IPS-15b (cell line): Measurements from ENCODE around the gene ASAP2.

ENCODE experiments used
- H3K27me3 ChIP-seq: one replicate; pipeline ENCODE4 v1.6.1; 2013; ENCODE audit warnings: low read length; ENCODE audit not compliant: control insufficient read depth, insufficient read depth
- H3K36me3 ChIP-seq: one replicate; pipeline ENCODE4 v1.6.1; 2013; ENCODE audit warnings: low read length; ENCODE audit not compliant: control insufficient read depth, insufficient read depth
- H3K4me1 ChIP-seq: one replicate; pipeline ENCODE4 v1.6.1; 2013; ENCODE audit warnings: mild to moderate bottlenecking, low read length; ENCODE audit not compliant: control insufficient read depth, insufficient read depth
- H3K4me3 ChIP-seq: one replicate; pipeline ENCODE4 v1.5.1; 2013; ENCODE audit warnings: low read depth, low read length
- H3K9ac ChIP-seq: one replicate; pipeline ENCODE4 v1.6.1; 2013; ENCODE audit warnings: low read depth, mild to moderate bottlenecking, low read length
- H3K9me3 ChIP-seq: one replicate; pipeline ENCODE4 v1.6.1; 2013; ENCODE audit warnings: mild to moderate bottlenecking, low read length; ENCODE audit not compliant: control insufficient read depth, insufficient read depth

ASAP2 gene

DNA sequence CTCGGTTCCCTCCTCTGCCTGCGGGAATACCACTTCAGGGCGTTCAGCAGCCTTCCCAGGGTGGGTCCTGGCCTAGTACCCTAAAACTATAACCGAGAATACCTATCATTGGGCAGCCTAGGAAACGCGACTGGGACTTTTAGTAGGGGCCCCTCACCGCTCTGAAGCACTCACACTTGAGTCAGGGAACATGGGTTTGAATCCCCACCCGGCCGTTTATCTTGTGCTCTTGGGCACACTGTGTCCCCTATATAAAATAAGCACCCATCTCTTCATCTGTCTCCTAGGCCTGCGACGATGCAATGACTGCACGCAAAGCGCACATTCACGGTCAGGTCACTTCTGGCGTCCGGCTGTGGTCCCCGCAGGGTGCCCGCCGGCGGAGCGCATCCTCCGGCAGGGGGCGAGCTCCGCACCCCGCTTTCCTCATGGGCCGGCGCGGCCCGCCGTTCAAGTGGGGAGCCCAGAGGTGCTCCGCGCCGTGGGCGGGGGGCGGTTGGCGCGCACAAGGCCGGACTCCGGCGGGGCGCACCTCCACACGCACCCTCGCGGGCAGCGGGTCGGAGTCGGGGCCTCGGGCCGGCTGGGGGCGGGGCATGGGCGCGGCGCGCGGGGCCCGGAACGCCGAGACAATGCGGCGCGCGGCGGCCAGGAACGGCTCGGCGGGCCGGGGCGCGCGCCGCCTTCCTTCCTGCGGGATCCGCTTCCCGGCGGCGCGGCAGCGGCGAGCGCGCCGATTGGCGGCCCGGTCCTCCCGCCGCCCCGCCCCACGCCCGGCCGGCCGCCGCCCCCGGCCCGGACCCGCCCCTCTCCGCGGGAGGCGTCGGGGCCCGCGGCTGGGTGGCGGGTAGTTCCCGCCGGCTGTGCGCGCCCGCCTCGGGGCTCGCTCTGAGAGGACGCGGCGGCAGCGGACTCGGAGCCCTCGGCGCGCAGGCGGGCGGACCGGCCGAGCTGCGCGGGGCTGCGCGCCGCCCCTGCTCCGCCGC lies at the start of gene ASAP2:
Gene ASAP2, plus strand, starts transcription at position 850 of the 986 bp plus-strand sequence. CDS start 293 bp downstream, outside the sequence.
- H3K27me3 ChIP-seq = peaks cover 41% of the 10 kb centered on the region
- H3K36me3 ChIP-seq = no peaks in the 10 kb centered on the region
- H3K9ac ChIP-seq = no peak within 1 kb of the TSS
- H3K9me3 ChIP-seq = no peaks in the 10 kb centered on the region
- peak within 1 kb of the TSS; percentile 63 for H3K4me3 ChIP-seq
- no peaks in the 10 kb centered on the region for H3K4me1 ChIP-seq

GRCh38 chr2:9158786-9159779 lies 47.5 kb upstream of the ASAP2 start:
- Histone ChIP-seq H3K9me3 (no peaks in the 10 kb centered on the region), H3K27me3 (no peaks in the 10 kb centered on the region), H3K36me3 (no peaks in the 10 kb centered on the region), H3K9ac (no peak overlapping the region), H3K4me3 (no peak overlapping the region), H3K4me1 (no peaks in the 10 kb centered on the region)

DNA sequence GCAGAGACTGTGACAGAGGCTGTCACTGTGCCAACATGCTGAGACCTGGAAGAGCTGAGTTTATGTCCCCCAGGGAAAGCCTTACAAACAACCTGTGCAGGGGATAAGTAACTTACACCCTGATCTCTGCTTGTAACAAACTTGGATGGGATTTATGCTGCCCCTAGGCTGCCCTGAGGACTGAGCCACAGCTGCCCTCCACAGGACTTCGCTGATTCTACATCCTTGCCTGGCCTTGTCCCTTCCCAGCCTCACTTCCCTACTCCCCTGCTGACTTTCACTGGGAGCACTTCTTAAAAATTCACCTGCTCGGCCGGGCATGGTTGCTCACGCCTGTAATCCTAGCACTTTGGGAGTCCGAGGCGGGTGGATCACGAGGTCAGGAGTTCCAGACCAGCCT lies 45.9 kb upstream of the ASAP2 start:
- Histone ChIP-seq H3K9ac (no peak overlapping the region), H3K36me3 (no peaks in the 10 kb centered on the region), H3K4me1 (no peaks in the 10 kb centered on the region), H3K4me3 (no peak overlapping the region), H3K27me3 (no peaks in the 10 kb centered on the region), H3K9me3 (no peaks in the 10 kb centered on the region)

- Histone ChIP-seq H3K36me3 (no peaks in the 10 kb centered on the region), H3K9ac (no peak overlapping the region), H3K4me3 (no peak overlapping the region), H3K9me3 (no peaks in the 10 kb centered on the region), H3K4me1 (no peaks in the 10 kb centered on the region), H3K27me3 (no peaks in the 10 kb centered on the region)
Measured at GRCh38 chr2:9162841-9163240, 43.8 kb upstream of the ASAP2 start.

DNA sequence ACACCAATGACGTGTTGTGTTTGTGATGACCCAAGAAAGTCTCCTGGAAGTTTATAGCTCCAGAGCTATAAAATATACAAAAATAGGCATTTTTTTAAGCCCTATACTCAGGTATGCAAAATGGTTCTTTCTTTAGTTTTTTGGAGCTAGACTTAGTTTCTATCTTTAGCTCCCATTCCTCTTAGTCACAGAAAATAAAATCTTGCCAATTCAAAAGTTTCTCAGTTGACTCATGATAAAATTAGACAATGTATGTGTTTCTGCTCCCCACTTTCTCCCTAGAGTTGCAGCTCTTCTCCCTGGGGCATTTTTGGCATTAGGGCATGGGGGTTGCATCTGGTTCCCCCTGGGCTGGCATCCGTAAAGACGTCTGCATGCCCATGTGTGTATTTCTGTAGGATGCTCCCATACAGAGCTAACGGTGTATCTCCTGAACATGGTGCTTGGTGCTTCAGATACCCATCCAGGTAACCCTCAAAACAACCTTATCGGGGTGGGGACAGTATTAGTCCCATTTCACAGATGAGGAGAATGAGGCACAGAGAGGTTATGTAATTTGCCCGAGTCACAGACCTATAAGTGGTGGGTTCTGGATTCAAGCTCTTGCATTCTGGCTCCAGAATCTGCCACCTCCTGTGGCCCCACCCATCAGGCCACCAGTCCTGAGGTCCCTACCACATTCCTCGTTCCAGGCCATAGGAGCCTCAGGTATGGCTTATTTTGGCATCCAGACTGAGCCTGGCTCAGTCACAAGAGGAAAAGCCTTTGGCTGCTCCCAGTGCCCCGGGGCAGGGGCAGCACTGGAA lies 43.1 kb upstream of the ASAP2 start:
- Histone ChIP-seq H3K4me3 (no peak overlapping the region), H3K9ac (no peak overlapping the region), H3K36me3 (no peaks in the 10 kb centered on the region), H3K27me3 (no peaks in the 10 kb centered on the region), H3K4me1 (no peaks in the 10 kb centered on the region), H3K9me3 (no peaks in the 10 kb centered on the region)

DNA sequence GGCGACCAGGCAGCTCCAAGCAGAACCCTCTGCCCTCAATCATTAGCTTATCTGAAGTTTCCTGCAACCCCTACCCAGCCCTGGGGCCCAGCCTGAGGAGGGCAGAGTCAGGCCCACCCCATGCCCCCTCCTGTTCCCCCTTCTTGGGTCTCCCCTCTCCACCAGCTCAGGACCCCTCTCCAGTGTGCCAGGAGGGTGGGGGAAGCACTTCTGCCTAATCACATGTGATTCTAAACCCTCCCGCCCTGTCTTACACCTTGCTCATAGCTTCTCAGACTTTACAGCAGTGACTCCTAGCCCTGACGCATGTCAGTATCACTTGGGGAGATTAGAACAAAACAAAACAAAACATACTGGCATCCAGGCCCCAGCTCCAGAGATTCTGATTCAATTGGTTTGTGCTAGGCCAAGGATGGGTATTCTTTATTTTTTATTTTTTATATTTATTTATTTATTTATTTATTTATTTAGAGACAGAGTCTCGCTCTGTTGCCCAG lies 42.5 kb upstream of the ASAP2 start:
- H3K36me3 ChIP-seq = no peaks in the 10 kb centered on the region
- no peaks in the 10 kb centered on the region for H3K27me3 ChIP-seq
- H3K9me3 ChIP-seq = no peaks in the 10 kb centered on the region
- H3K9ac ChIP-seq = no peak overlapping the region
- no peaks in the 10 kb centered on the region for H3K4me1 ChIP-seq
- no peak overlapping the region for H3K4me3 ChIP-seq

DNA sequence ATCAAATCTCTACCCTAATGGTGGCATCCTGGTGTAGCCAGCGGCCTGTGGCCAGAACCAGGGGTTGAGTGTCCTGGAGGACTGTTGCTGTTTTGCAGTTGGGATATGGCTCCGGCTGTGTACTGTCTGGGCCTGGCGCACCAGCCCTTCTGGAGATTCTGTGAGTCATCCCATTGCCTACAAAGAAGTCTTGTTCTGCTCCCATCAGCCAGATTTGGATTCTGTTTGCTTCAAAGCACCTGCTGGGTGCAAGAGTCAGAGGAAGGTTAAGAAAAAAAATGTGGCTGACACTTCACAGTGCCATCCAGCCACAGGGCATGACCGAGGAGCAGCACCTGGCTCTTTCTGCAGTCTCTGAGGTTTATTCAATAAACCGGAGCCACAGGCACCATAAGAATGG lies 41.0 kb upstream of the ASAP2 start:
- no peaks in the 10 kb centered on the region for H3K36me3 ChIP-seq
- no peak overlapping the region for H3K4me3 ChIP-seq
- H3K9me3 ChIP-seq = no peaks in the 10 kb centered on the region
- H3K9ac ChIP-seq = no peak overlapping the region
- no peaks in the 10 kb centered on the region for H3K27me3 ChIP-seq
- H3K4me1 ChIP-seq = no peaks in the 10 kb centered on the region

DNA sequence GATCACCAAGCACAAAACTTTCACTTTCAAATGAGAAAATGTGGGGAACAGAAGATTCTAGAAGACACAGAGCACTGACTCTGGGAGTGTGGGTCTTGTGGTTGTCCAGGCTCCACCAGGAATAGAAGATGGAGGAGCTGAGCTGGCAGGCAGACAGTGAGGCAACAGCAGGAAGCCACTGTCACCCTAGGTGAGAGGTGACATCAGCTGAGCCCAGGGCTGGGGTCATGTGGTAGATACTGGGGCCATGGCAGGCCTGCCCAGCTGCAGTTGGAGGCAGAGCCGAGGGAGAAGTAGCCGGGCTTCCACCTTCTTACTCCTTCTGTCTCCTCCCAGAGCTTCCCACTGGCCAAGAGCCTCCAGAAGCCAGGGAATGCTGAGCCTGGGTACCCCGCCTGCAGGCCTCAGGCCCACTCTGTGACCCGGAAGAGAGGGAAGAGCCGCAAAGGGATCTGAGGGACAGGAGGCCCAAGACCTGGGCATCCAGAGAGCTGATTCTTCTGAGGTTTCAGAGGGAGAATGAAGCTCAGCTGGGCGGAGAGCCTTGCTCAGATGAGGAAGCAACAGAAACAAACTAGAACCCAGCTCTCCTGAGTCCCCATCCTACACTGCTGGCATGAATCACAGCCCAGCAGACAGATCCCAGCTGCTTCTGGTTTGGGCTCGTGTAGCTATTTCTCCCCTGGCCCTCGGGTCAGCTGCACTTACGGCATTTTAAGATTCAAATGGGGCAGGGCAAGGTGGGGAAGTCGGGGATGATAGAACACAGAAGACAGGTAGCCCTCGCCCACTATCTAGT lies 39.8 kb upstream of the ASAP2 start:
- Histone ChIP-seq H3K4me3 (no peak overlapping the region), H3K4me1 (no peaks in the 10 kb centered on the region), H3K9me3 (no peaks in the 10 kb centered on the region), H3K9ac (no peak overlapping the region), H3K27me3 (no peaks in the 10 kb centered on the region), H3K36me3 (no peaks in the 10 kb centered on the region)

GRCh38 chr2:9167718-9168657 lies 38.6 kb upstream of the ASAP2 start:
- Histone ChIP-seq H3K4me1 (no peaks in the 10 kb centered on the region), H3K9me3 (no peaks in the 10 kb centered on the region), H3K9ac (no peak overlapping the region), H3K27me3 (no peaks in the 10 kb centered on the region), H3K4me3 (no peak overlapping the region), H3K36me3 (no peaks in the 10 kb centered on the region)

GRCh38 chr2:9168821-9169221 lies 37.8 kb upstream of the ASAP2 start:
- Histone ChIP-seq H3K9ac (no peak overlapping the region), H3K4me1 (no peaks in the 10 kb centered on the region), H3K27me3 (no peaks in the 10 kb centered on the region), H3K36me3 (no peaks in the 10 kb centered on the region), H3K9me3 (no peaks in the 10 kb centered on the region), H3K4me3 (no peak overlapping the region)
